Prostate gland (tissue), 2 donors: ENCODE measurements around the gene GRIA3. TPM values are rescaled to one million over a fixed set of nuclear protein-coding genes. Genes with fewer than 3 reads are reported as not detected.

Source experiments
- DNase-seq: peaks from one replicate; pipeline ENCODE4 v3.0.0-alpha.2; 2019; ENCODE audit warnings: low spot score
- H3K27ac ChIP-seq, 2 donors: fragments of 200-600 bp; sonication (generic); 2 replicates each; pipeline ENCODE4 v1.5.1; 2017 to 2019
- H3K27me3 ChIP-seq: fragments of 200-600 bp; sonication (generic); replicated peaks from 2 replicates; pipeline ENCODE4 v1.5.1; 2019; ENCODE audit not compliant: insufficient read depth
- H3K36me3 ChIP-seq, 2 donors: fragments of 200-600 bp; sonication (generic); 1 replicate in 1 of 2; 2 replicates in 1 of 2; pipeline versions ENCODE4 v1.5.1 to v1.8.1; 2017 to 2019
- H3K4me1 ChIP-seq: fragments of 200-600 bp; sonication (generic); replicated peaks from 2 replicates; pipeline ENCODE4 v1.5.1; 2019
- H3K4me3 ChIP-seq, 2 donors: fragments of 200-600 bp; sonication (generic); 2 replicates each; pipeline ENCODE4 v1.5.1; 2017 to 2019
- H3K9me3 ChIP-seq: fragments of 200-600 bp; sonication (generic); 2 replicates; pipeline ENCODE4 v1.5.1; 2017
- POLR2A ChIP-seq: fragments of 450-650 bp; IDR thresholded peaks from one replicate; pipeline ENCODE4 v1.6.1; 2016; ENCODE audit warnings: antibody characterized with exemption, mild to moderate bottlenecking
- POLR2AphosphoS5 ChIP-seq: sonication (generic); formaldehyde crosslinking; IDR thresholded peaks from one replicate; pipeline ENCODE4 v1.6.1; 2017; ENCODE audit warnings: antibody characterized with exemption
- WGBS: methylation state at CpG from one replicate; pipeline ENCODE4 v1.1.5; 2018; 5-methylcytosine and 5-hydroxymethylcytosine counted together
- intact Hi-C: fragments of 100-400 bp; cut with DNase I; formaldehyde crosslinking; loops from one replicate; pipeline ENCODE4 v1.14.2; 2022
- total RNA-seq, 2 donors: library from RNA; depleted of rRNA; stranded (reverse); fragments of >200 nt; gene quantifications; one replicate each; pipeline ENCODE4 v1.1.0, GENCODE V29; 2016
- TF ChIP-seq, protein P1 (sequence below), 4 experiments: fragments of 200-600 bp in 2 of 4; fragments of 450-650 bp in 2 of 4; sonication (generic) in 2 of 4; IDR thresholded peaks; 1 replicate in 3 of 4; 2 replicates in 1 of 4; pipeline ENCODE4 v1.5.1; 2016 to 2019; ENCODE audit warnings: antibody characterized with exemption in 4 of 4, mild to moderate bottlenecking in 2 of 4, moderate library complexity in 2 of 4

GRIA3 gene
- total RNA-seq, 2 donors from 2014 or later = 1.1 to 1.6 TPM

DNA sequence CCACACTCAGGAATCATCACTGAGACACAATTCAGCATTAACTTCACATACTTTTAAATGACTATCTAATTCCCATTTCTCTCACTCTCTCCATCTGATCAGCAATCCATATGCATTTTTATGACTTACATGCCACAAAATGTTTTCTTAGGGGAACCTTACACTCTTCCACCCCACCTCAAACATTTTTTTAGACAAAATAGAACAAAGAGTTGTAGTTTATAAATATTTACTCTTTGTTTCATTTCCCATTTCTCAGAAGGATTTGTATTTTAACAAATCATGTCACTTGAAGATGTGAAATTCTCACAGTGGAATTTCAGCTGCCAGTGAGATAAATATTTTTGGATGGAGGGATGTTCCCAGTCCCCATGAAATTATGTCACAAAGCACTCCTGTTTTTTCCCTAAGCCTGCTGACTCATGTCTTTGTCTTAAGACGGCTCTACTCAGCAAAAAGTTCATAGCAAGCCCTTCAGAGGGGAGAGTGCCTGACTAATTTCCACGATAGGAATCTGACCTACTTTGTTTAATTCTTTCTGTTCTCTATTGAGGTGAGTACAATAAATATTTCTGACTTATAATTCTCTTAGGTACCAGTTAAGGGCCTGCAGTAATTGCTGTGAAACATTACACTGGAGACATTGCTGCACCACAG, 291.1 kb downstream of the GRIA3 start:
- Histone ChIP-seq H3K4me1 (no peaks in the 10 kb centered on the region), H3K27ac (no peak overlapping the region), H3K36me3 (no peaks in the 10 kb centered on the region), H3K27me3 (no peaks in the 10 kb centered on the region), H3K9me3 (no peaks in the 10 kb centered on the region), H3K4me3 (no peak overlapping the region)
- intact Hi-C loops = loop anchor here (10.0 kb wide), 1 partner anchor 290 kb away; no protein-coding TSS in a partner anchor
- TF ChIP-seq POLR2A = no peak
- TF ChIP-seq POLR2AphosphoS5 = no peak
- TF ChIP-seq, protein P1, sequence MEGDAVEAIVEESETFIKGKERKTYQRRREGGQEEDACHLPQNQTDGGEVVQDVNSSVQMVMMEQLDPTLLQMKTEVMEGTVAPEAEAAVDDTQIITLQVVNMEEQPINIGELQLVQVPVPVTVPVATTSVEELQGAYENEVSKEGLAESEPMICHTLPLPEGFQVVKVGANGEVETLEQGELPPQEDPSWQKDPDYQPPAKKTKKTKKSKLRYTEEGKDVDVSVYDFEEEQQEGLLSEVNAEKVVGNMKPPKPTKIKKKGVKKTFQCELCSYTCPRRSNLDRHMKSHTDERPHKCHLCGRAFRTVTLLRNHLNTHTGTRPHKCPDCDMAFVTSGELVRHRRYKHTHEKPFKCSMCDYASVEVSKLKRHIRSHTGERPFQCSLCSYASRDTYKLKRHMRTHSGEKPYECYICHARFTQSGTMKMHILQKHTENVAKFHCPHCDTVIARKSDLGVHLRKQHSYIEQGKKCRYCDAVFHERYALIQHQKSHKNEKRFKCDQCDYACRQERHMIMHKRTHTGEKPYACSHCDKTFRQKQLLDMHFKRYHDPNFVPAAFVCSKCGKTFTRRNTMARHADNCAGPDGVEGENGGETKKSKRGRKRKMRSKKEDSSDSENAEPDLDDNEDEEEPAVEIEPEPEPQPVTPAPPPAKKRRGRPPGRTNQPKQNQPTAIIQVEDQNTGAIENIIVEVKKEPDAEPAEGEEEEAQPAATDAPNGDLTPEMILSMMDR (IDR thresholded peaks at IDR 0.05) = no peak
- WGBS = 37% methylated on average over 2 of the region's 2 CpGs
- no peak for DNase-seq

DNA sequence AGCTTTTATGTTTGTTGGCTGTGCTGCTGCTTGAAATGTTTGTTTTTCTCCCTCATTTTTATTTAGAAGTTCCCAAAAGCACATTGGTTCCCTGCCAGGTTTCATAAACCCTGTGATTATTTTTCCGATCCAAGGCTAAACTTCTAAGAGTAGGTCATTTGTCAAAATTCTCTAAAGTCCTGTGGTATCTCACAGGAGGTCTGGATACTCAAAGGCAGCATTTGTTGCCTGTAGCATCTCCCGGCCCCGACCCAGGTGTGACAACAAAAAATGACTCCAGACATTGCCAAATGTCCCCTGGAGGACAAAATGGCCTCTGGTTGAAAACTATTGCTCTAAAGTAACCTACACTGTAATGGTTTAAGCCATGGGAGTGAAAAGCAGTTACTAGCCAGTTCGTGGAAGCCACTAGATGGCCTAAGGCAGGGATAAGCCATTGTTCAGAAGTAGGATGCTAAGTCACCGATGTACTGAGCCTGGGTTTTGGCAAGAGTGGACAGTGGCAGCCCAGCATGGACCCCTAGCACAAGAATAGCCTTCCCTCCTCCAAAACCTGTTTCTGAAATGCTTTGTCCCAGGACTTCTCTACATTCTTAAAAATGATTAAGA, 292.6 kb downstream of the GRIA3 start:
- H3K4me3 ChIP-seq = no peak overlapping the region
- H3K27me3 ChIP-seq = no peaks in the 10 kb centered on the region
- H3K27ac ChIP-seq = no peak overlapping the region
- TF ChIP-seq, protein P1 (IDR thresholded peaks at IDR 0.05) = no peak
- TF ChIP-seq POLR2AphosphoS5 (no peak), POLR2A (no peak)
- no peak for DNase-seq
- no peaks in the 10 kb centered on the region for H3K4me1 ChIP-seq
- H3K9me3 ChIP-seq = no peaks in the 10 kb centered on the region
- H3K36me3 ChIP-seq = no peaks in the 10 kb centered on the region
- intact Hi-C loops = loop anchor here (10.0 kb wide), 1 partner anchor 288 kb away; no protein-coding TSS in a partner anchor
- 33% methylated on average over 5 of the region's 5 CpGs for WGBS

DNA sequence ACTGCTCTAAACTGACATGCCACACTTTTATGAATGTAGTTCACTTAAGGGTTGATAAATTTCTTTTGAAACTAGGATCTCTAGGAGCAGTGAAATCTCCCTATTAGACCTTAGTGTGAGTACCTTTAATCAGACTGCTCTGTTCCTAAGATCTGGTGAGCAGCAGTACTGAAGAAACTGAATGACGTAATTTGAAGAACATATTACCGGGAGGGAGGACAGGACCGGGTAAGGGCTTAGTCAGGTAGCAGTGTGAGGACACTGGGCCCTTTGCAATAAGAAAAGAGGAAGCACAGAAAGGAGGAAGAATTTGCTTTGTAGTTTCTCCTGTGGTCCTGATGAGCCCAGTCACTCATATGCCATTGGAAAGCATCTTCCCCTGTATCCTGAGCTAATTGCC, 293.6 kb downstream of the GRIA3 start:
- no peak for DNase-seq
- H3K27me3 ChIP-seq = no peaks in the 10 kb centered on the region
- H3K27ac ChIP-seq = no peak overlapping the region
- intact Hi-C loops = loop anchor here (10.0 kb wide), 1 partner anchor 287 kb away; no protein-coding TSS in a partner anchor
- H3K4me1 ChIP-seq = no peaks in the 10 kb centered on the region
- no peaks in the 10 kb centered on the region for H3K9me3 ChIP-seq
- no peak overlapping the region for H3K4me3 ChIP-seq
- WGBS = 86% methylated on average over 3 of the region's 3 CpGs
- H3K36me3 ChIP-seq = no peaks in the 10 kb centered on the region
- TF ChIP-seq POLR2A (no peak), POLR2AphosphoS5 (no peak)
- TF ChIP-seq, protein P1 (IDR thresholded peaks at IDR 0.05) = no peak

DNA sequence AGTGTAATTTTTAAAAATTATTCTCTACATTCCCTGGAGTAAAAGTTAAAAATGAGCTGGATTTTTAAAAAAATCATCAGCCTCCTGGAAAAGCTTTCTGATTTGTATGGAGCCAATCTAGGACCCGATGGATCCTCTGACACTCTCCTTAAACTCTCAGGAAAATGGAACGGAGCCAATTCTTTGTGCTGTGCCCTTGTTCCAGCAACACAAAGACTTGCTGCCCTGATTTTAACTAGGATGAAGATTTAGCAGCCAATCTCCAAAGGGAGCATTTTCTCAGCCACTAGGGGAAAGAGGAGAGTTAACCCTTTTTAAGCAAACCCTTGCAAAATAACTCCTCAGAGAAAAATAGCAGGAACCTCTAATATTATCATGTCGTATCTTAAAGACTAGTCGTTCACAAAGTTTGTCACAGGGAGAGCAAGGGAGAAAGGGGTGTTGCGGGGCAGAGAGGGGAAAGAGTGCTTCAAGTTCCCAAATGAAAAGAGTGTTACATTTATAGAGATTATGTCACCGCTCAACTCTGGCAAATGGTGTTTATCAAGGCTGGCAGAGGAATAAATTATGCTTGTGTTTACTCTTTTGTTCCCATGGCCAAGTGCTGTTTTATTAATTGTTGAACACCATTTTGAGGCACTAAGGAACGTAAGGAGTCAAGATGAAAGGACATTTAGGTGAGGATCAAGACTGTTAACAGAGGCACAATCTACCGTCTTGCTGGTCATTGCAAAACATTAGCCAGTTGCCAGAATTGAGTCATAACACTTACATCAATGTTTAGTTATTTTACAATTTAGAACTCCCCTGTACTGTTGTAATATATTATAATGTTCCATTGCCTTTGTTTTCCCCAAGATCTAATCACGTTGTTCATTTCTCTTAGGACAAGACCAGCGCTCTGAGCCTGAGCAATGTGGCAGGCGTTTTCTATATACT, 298.1 kb downstream of the GRIA3 start:
- no peak for DNase-seq
- H3K4me3 ChIP-seq = no peak overlapping the region
- WGBS = 35% methylated on average over 11 of the region's 11 CpGs
- H3K36me3 ChIP-seq = no peaks in the 10 kb centered on the region
- no peak overlapping the region for H3K27ac ChIP-seq
- H3K4me1 ChIP-seq = no peaks in the 10 kb centered on the region
- H3K9me3 ChIP-seq = no peaks in the 10 kb centered on the region
- intact Hi-C loops = no loop called here
- TF ChIP-seq POLR2AphosphoS5 = no peak
- no peak for TF ChIP-seq POLR2A
- TF ChIP-seq, protein P1 (IDR thresholded peaks at IDR 0.05) = no peak
- H3K27me3 ChIP-seq = no peaks in the 10 kb centered on the region
